GM19239 (cell line): Measurements from ENCODE around the gene SURF2.
"Not testable (repeated sequence)": the region's sequence is repeated elsewhere in the genome, so short reads cannot be mapped to it uniquely, and the experiment has no call there.

Experiments used
- DNase-seq: peaks from one replicate; pipeline ENCODE4 v3.0.0; 2011; ENCODE audit warnings: low spot score; ENCODE audit not compliant: insufficient read length
- FAIRE-seq: peaks from 2 replicates; lab custom pipeline; 2011; peaks lifted over from hg19 to GRCh38; lab: Jason Lieb, UNC

Gene SURF2

GRCh38 chr9:133334888-133335287, 21.5 kb upstream of the SURF2 start:
- not testable (repeated sequence) for DNase-seq, FAIRE-seq

GRCh38 chr9:133335924-133336811, 20.2 kb upstream of the SURF2 start, which contains the start of gene SURF6:
Gene SURF6 (minus strand): TSS chr9:133336188. CDS start chr9:133336132, 56 bp downstream.
- peak; percentile 92 for DNase-seq
- peak; percentile 91 for FAIRE-seq

- DNase-seq, result no peak
- no peak for FAIRE-seq
Measured at GRCh38 chr9:133339641-133340040, 16.7 kb upstream of the SURF2 start.

- DNase-seq (no peak), FAIRE-seq (no peak)
Measured at GRCh38 chr9:133340256-133340655, 16.1 kb upstream of the SURF2 start.

GRCh38 chr9:133340916-133341315, 15.4 kb upstream of the SURF2 start:
- no peak for DNase-seq
- FAIRE-seq, result no peak

- DNase-seq (no peak), FAIRE-seq (no peak)
Measured at GRCh38 chr9:133341369-133342068, 14.8 kb upstream of the SURF2 start.

GRCh38 chr9:133342069-133342406, 14.3 kb upstream of the SURF2 start:
- FAIRE-seq, result no peak
- DNase-seq, result no peak

- no peak for FAIRE-seq
- no peak for DNase-seq
Measured at GRCh38 chr9:133342570-133342969, 13.8 kb upstream of the SURF2 start.

- DNase-seq (no peak), FAIRE-seq (no peak)
Measured at GRCh38 chr9:133344071-133344470, 12.3 kb upstream of the SURF2 start.

GRCh38 chr9:133344979-133345378, 11.4 kb upstream of the SURF2 start:
- no peak for DNase-seq
- no peak for FAIRE-seq

- FAIRE-seq, result no peak
Measured at GRCh38 chr9:133345596-133345995, 10.8 kb upstream of the SURF2 start.

GRCh38 chr9:133346021-133346785, 10.1 kb upstream of the SURF2 start:
- FAIRE-seq (peak; percentile 4), DNase-seq (no peak)

More at GRCh38 chr9:133345596-133345995, 10.8 kb upstream of the SURF2 start:
- DNase-seq, result no peak

GRCh38 chr9:133347515-133347984, 8.8 kb upstream of the SURF2 start:
- peak; percentile 48 for DNase-seq
- FAIRE-seq, result no peak

GRCh38 chr9:133347985-133348717, 8.2 kb upstream of the SURF2 start, which contains the start of the genes MED22 and RPL7A:
Gene MED22 (minus strand): TSS chr9:133348131. CDS start chr9:133346662, 1,469 bp downstream.
Gene RPL7A (plus strand): TSS chr9:133348218. CDS start chr9:133348244, 26 bp downstream.
- peak; percentile 88 for DNase-seq
- peak; percentile 95 for FAIRE-seq

GRCh38 chr9:133348718-133349573, 7.4 kb upstream of the SURF2 start:
- FAIRE-seq, result no peak
- no peak for DNase-seq

- FAIRE-seq, result no peak
- DNase-seq, result no peak
Measured at GRCh38 chr9:133349965-133350616, 6.3 kb upstream of the SURF2 start.

- FAIRE-seq (no peak), DNase-seq (no peak)
Measured at GRCh38 chr9:133351526-133351907, 4.8 kb upstream of the SURF2 start.
